Caki2 (cell line): ENCODE data around the gene OPN1MW3. TPM values are rescaled to one million over a fixed set of nuclear protein-coding genes. Genes with fewer than 3 reads are reported as not detected.
"Not testable (repeated sequence)": the region's sequence is repeated elsewhere in the genome, so short reads cannot be mapped to it uniquely, and the experiment has no call there.

Experiments used
- DNase-seq: peaks from one replicate; pipeline ENCODE4 v3.0.0-alpha.2; 2015; ENCODE audit warnings: low read depth
- in situ Hi-C: cut with HindIII; loops from 2 replicates; pipeline ENCODE4 v1.10.0; 2016; ENCODE audit warnings: low sequenced_read_pairs, low pct_unique_long_range_greater_than_20kb, mixed read lengths
- total RNA-seq: library from RNA; depleted of rRNA; stranded (reverse); fragments of >200 nt; shearing (Covaris generic); gene quantifications from 2 replicates; pipeline ENCODE4 v1.2.3, GENCODE V29; 2014; ENCODE audit warnings: low replicate concordance; rRNA removed

OPN1MW3 gene
- total RNA-seq = not detected in 2 replicates

- in situ Hi-C loops, DNase-seq: not testable (repeated sequence)
Measured at GRCh38 chrX:154257282-154257681, at the start of gene OPN1MW3. Gene OPN1MW3 (plus strand): TSS chrX:154257582. CDS start chrX:154257620, 38 bp downstream.

GRCh38 chrX:154209670-154210418, 47.5 kb upstream of the OPN1MW3 start:
- DNase-seq, in situ Hi-C loops: not testable (repeated sequence)

- in situ Hi-C loops = not testable (repeated sequence)
Measured at GRCh38 chrX:154211057-154211456, 46.3 kb upstream of the OPN1MW3 start.

GRCh38 chrX:154211499-154211898, 45.9 kb upstream of the OPN1MW3 start:
- DNase-seq, in situ Hi-C loops: not testable (repeated sequence)

More at GRCh38 chrX:154211057-154211456, 46.3 kb upstream of the OPN1MW3 start:
- not testable (repeated sequence) for DNase-seq

GRCh38 chrX:154219456-154219855, 37.9 kb upstream of the OPN1MW3 start, which contains the start of gene OPN1MW2:
Gene OPN1MW2 (plus strand): TSS chrX:154219756. CDS start chrX:154219816, 60 bp downstream.
- DNase-seq, in situ Hi-C loops: not testable (repeated sequence)

GRCh38 chrX:154225292-154225691, 32.1 kb upstream of the OPN1MW3 start:
- in situ Hi-C loops, DNase-seq: not testable (repeated sequence)

- DNase-seq, in situ Hi-C loops: not testable (repeated sequence)
Measured at GRCh38 chrX:154226706-154227105, 30.7 kb upstream of the OPN1MW3 start.

- DNase-seq, in situ Hi-C loops: not testable (repeated sequence)
Measured at GRCh38 chrX:154231443-154231842, 25.9 kb upstream of the OPN1MW3 start.

GRCh38 chrX:154233620-154234019, 23.8 kb upstream of the OPN1MW3 start:
- in situ Hi-C loops, DNase-seq: not testable (repeated sequence)

- DNase-seq, in situ Hi-C loops: not testable (repeated sequence)
Measured at GRCh38 chrX:154238939-154239559, 18.3 kb upstream of the OPN1MW3 start.

- in situ Hi-C loops, DNase-seq: not testable (repeated sequence)
Measured at GRCh38 chrX:154239982-154240503, 17.3 kb upstream of the OPN1MW3 start.

- in situ Hi-C loops = not testable (repeated sequence)
Measured at GRCh38 chrX:154247377-154248045, 9.9 kb upstream of the OPN1MW3 start.

GRCh38 chrX:154248076-154248475, 9.3 kb upstream of the OPN1MW3 start:
- in situ Hi-C loops = not testable (repeated sequence)

More at GRCh38 chrX:154247377-154248045, 9.9 kb upstream of the OPN1MW3 start:
- DNase-seq = not testable (repeated sequence)

GRCh38 chrX:154258711-154259110, 1.3 kb downstream of the OPN1MW3 start:
- in situ Hi-C loops = not testable (repeated sequence)

More at GRCh38 chrX:154248076-154248475, 9.3 kb upstream of the OPN1MW3 start:
- not testable (repeated sequence) for DNase-seq

GRCh38 chrX:154263072-154263471, 5.7 kb downstream of the OPN1MW3 start:
- in situ Hi-C loops, DNase-seq: not testable (repeated sequence)

More at GRCh38 chrX:154258711-154259110, 1.3 kb downstream of the OPN1MW3 start:
- not testable (repeated sequence) for DNase-seq

- in situ Hi-C loops, DNase-seq: not testable (repeated sequence)
Measured at GRCh38 chrX:154269245-154269644, 11.9 kb downstream of the OPN1MW3 start.

GRCh38 chrX:154284489-154285338, 27.3 kb downstream of the OPN1MW3 start:
- in situ Hi-C loops, DNase-seq: not testable (repeated sequence)
